ENCODE data around the gene SLFN12L.

The SLFN12L gene

GRCh38 chr17:35432176-35433074, 105.1 kb downstream of the SLFN12L start, which contains the start of gene SLFN12:
Gene SLFN12 (minus strand): TSS chr17:35432500. CDS start chr17:35423028, 9,472 bp downstream.
- DNase-seq (ENCODE audit: low read depth in 2 of 2), result no peak

- DNase-seq (ENCODE audit: low read depth in 2 of 2), result no peak
Measured at GRCh38 chr17:35429702-35430101, 107.8 kb downstream of the SLFN12L start.

DNA sequence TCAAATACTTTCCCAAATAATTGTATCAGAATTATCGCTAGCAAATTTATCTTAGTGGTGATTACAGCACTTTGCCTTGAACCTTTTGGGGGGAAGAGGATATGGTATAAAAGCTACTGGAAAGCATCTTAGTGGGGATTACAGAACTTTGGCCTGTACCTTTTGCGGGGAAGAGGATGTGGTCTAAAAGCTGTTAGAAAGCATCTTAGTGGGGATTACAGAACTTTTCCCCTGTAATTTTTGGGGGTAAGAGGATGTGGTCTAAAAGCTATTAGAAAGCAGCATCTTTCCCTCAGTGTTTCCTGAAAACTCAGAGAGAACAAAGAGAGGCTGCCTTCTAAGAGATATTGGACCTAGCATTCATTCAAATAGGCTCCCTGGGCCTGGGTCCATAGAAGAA, 109.2 kb downstream of the SLFN12L start:
- DNase-seq (ENCODE audit: low read depth in 2 of 2), result no peak

DNA sequence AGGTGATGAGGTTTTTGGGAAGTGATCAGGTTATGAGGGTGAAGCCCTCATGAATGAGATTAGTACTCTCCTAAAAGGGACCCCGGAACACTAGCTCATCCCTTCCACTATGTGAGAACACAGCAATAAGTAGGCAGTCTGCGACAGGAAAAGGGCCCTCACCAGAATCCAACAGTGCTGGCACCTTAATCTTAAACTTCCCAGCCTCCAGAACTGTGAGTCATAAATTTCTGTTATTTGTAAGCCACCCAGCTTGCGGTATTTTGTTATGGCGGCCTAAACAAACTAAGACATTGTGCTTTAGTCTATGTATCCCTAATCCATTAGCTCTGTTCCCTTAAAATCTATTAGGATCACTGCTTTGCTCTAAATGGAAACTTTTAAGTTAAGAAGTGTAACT, 113.7 kb downstream of the SLFN12L start:
- no peak for DNase-seq (ENCODE audit: low read depth in 2 of 2)

Data from stimulated activated CD4-positive, alpha-beta T cell treated with anti-CD3 and anti-CD28 coated beads, Interleukin-1b, Interleukin-23, amount 100 ng/mL, for 1 hour (primary cell).